ENCODE measurements around the gene TMEM184C. TPM values are rescaled to one million over a fixed set of nuclear protein-coding genes. Genes with fewer than 3 reads are reported as not detected.
A peak's percentile ranks its signal among the peaks of the same experiment; 100 is the strongest.

TMEM184C gene
- total and polyA plus RNA-seq, 2 of the 8 experiments (the other 6 are each of a cell fraction or from before 2014, with no cell fraction given) = 11.1 to 42.4 TPM

GRCh38 chr4:147580396-147580795 lies 36.8 kb upstream of the TMEM184C start:
- no peak overlapping the region for H2BK5ac ChIP-seq (ENCODE audit: low read depth, low read length)
- H2BK12ac ChIP-seq (ENCODE audit: low read depth, low read length) = no peak overlapping the region
- H3K4me2 ChIP-seq (ENCODE audit: insufficient read depth in 1 of 2, low read depth in 2 of 2, low read length in 2 of 2) = no peak overlapping the region
- no peaks in the 10 kb centered on the region; a peak in 1 of 7 replicates for H3K4me1 ChIP-seq (replicated peaks in 1 of 4; ENCODE audit: control insufficient read depth in 3 of 4, insufficient read depth in 4 of 4, low read length in 3 of 4)
- H3K9ac ChIP-seq (replicated peaks in 1 of 4; ENCODE audit: extremely low read depth in 1 of 4, low read depth in 3 of 4, low read length in 3 of 4) = no peak overlapping the region
- 0 out of 2 replicates have a peak overlapping the region, but pooled peaks have one; percentile 53 for H2AFZ ChIP-seq (ENCODE audit: low read length)
- H4K91ac ChIP-seq (replicated peaks; ENCODE audit: insufficient read length, low read length) = no peak overlapping the region
- H2BK120ac ChIP-seq (replicated peaks; ENCODE audit: low read depth, low read length) = no peak overlapping the region
- no peak overlapping the region for H3K56ac ChIP-seq (replicated peaks; ENCODE audit: insufficient read length, low read depth, low read length)
- H3K18ac ChIP-seq (ENCODE audit: extremely low read depth, low read length) = no peak overlapping the region
- H3K79me2 ChIP-seq (ENCODE audit: control insufficient read depth in 1 of 2, insufficient read depth in 2 of 2, low read length in 2 of 2) = no peaks in the 10 kb centered on the region
- H3K27ac ChIP-seq (ENCODE audit: low read depth, low read length) = no peak overlapping the region
- no peaks in the 10 kb centered on the region; the same call in 1 of the 2 replicates for H3K23me2 ChIP-seq (ENCODE audit: low read depth, low read length)
- H3K4me3 ChIP-seq (ENCODE audit: extremely low read depth in 1 of 4, insufficient read depth in 2 of 4, low read depth in 3 of 4, low read length in 4 of 4) = no peak overlapping the region
- no peaks in the 10 kb centered on the region for H3K27me3 ChIP-seq (replicated peaks in 1 of 4; ENCODE audit: control insufficient read depth in 3 of 4, extremely low read depth in 1 of 4, insufficient read depth in 3 of 4, low read length in 3 of 4)
- no peak overlapping the region for H3K23ac ChIP-seq (ENCODE audit: insufficient read length)
- no peaks in the 10 kb centered on the region for H3K36me3 ChIP-seq (ENCODE audit: control insufficient read depth in 2 of 4, insufficient read depth in 4 of 4, low read length in 3 of 4)
- H3K14ac ChIP-seq (ENCODE audit: insufficient read length) = no peak overlapping the region
- H3K9me3 ChIP-seq (ENCODE audit: insufficient read depth in 2 of 2, low read depth in 1 of 2, low read length in 1 of 2) = peaks cover 3 to 4% of the 10 kb centered on the region in 2 experiments; a peak in 2 of 4 replicates
- H2AK5ac ChIP-seq (ENCODE audit: low read depth, low read length) = no peak overlapping the region
- WGBS, 2 experiments (ENCODE audit: extremely low coverage in 1 of 2, insufficient coverage in 1 of 2, insufficient read length in 1 of 2, insufficient replicate concordance in 2 of 2, low coverage in 1 of 2, low lambda C conversion rate in 2 of 2, missing lambda C conversion rate in 1 of 2) = 64% methylated on average over 1 of the region's 1 CpG; no CpG with 5 or more reads in 1 of the 2 experiments
- H4K5ac ChIP-seq (ENCODE audit: insufficient read length, low read depth, low read length) = no peak overlapping the region
- H3K4ac ChIP-seq (replicated peaks; ENCODE audit: insufficient read length, low read depth, low read length) = no peak overlapping the region
- no peak overlapping the region for H4K8ac ChIP-seq (ENCODE audit: extremely low read depth, insufficient read depth, low read length)
- H4K20me1 ChIP-seq (replicated peaks in 1 of 2; ENCODE audit: control insufficient read depth in 1 of 2, insufficient read depth in 2 of 2, low read length in 2 of 2) = no peaks in the 10 kb centered on the region
- H3K79me1 ChIP-seq (ENCODE audit: low read depth, low read length) = no peaks in the 10 kb centered on the region
- ChIA-PET POLR2A (ENCODE audit: partially characterized antibody) (no interaction called here), CTCF (ENCODE audit: partially characterized antibody) (interaction anchor here (0.6 to 3.4 kb wide), 5 partner anchors 9 to 382 kb away, joined by 3 to 22 read pairs (median 4); no protein-coding TSS in a partner anchor)
- no peak overlapping the region for H2BK15ac ChIP-seq (ENCODE audit: low read length)
- H2BK20ac ChIP-seq (ENCODE audit: low read length) = 0 out of 2 replicates have a peak overlapping the region, but pooled peaks have one; percentile 13
- FAIRE-seq (no peak), DNase-seq (ENCODE audit: low read depth in 1 of 2, low spot score in 2 of 2) (peak in 1 of 2 experiments; percentile 6)
- TF ChIP-seq HDAC6 (IDR thresholded peaks at IDR 0.05; ENCODE audit: low read depth, low read length) (no peak), ATF3 (IDR thresholded peaks at IDR 0.05; ENCODE audit: insufficient read depth, low read depth, low read length) (no peak), SIN3A (conservative IDR thresholded peaks at IDR 0.05 in 1 of 2, IDR thresholded peaks at IDR 0.05 in 1 of 2; ENCODE audit: low read depth in 1 of 2, low read length in 2 of 2) (no peak), CTCF (IDR thresholded peaks at IDR 0.05; ENCODE audit: control extremely low read depth in 1 of 3, insufficient read depth in 1 of 3, low read depth in 1 of 3, low read length in 3 of 3) (no peak), CEBPB (IDR thresholded peaks at IDR 0.05; ENCODE audit: low read depth, low read length) (no peak), E2F6 (IDR thresholded peaks at IDR 0.05) (no peak), SP4 (IDR thresholded peaks at IDR 0.05; ENCODE audit: low read length) (no peak), RFX5 (IDR thresholded peaks at IDR 0.05; ENCODE audit: borderline replicate concordance, low read depth, low read length) (no peak), SP1 (IDR thresholded peaks at IDR 0.05; ENCODE audit: low read depth, low read length) (no peak), GABPA (IDR thresholded peaks at IDR 0.05; ENCODE audit: borderline replicate concordance, insufficient read depth, low read length) (no peak)

Measured in H1 (cell line).